ENCODE results near the gene IGSF23.

Gene IGSF23

GRCh38 chr19:44653977-44654774 lies 40.8 kb downstream of the IGSF23 start:
- Histone ChIP-seq H3K79me2 (ENCODE audit: insufficient read depth, low read length) (no peaks in the 10 kb centered on the region), H3K9me2 (replicated peaks; ENCODE audit: insufficient read depth, low read length) (no peaks in the 10 kb centered on the region), H3K9me3 (ENCODE audit: insufficient read depth, low read length) (no peaks in the 10 kb centered on the region), H2AFZ (ENCODE audit: low read depth, low read length, severe bottlenecking) (no peak overlapping the region), H4K20me1 (ENCODE audit: low read depth, low read length) (no peaks in the 10 kb centered on the region), H3F3A (ENCODE audit: insufficient read depth) (no peaks in the 10 kb centered on the region), H3K36me3 (ENCODE audit: low read length) (no peaks in the 10 kb centered on the region), H3K4me3 (ENCODE audit: insufficient read depth, low read length, poor library complexity, severe bottlenecking) (no peak overlapping the region), H3K9ac (ENCODE audit: low read length) (no peak overlapping the region), H3K27ac (ENCODE audit: low read depth, low read length) (no peak overlapping the region), H3K27me3 (ENCODE audit: low read length) (no peaks in the 10 kb centered on the region), H3K4me2 (ENCODE audit: low read depth, low read length, poor library complexity, severe bottlenecking) (no peak overlapping the region)
- TF ChIP-seq EZH2phosphoT487 (conservative IDR thresholded peaks at IDR 0.05; ENCODE audit: low read length) (no peak), CTCF (IDR thresholded peaks at IDR 0.05; ENCODE audit: insufficient read depth, low read length, poor library complexity, severe bottlenecking) (peak; percentile 69)

GRCh38 chr19:44657211-44657921 lies 44.0 kb downstream of the IGSF23 start:
- H3K36me3 ChIP-seq (ENCODE audit: low read length): no peaks in the 10 kb centered on the region
- no peaks in the 10 kb centered on the region for H3K79me2 ChIP-seq (ENCODE audit: insufficient read depth, low read length)
- TF ChIP-seq EZH2phosphoT487 (conservative IDR thresholded peaks at IDR 0.05; ENCODE audit: low read length): no peak
- TF ChIP-seq CTCF (IDR thresholded peaks at IDR 0.05; ENCODE audit: insufficient read depth, low read length, poor library complexity, severe bottlenecking): peak; percentile 86
- no peaks in the 10 kb centered on the region for H4K20me1 ChIP-seq (ENCODE audit: low read depth, low read length)
- H3K9me2 ChIP-seq (replicated peaks; ENCODE audit: insufficient read depth, low read length): no peaks in the 10 kb centered on the region
- H3K9ac ChIP-seq (ENCODE audit: low read length): no peak overlapping the region
- H3K9me3 ChIP-seq (ENCODE audit: insufficient read depth, low read length): no peaks in the 10 kb centered on the region
- H3F3A ChIP-seq (ENCODE audit: insufficient read depth): no peaks in the 10 kb centered on the region
- no peak overlapping the region for H3K27ac ChIP-seq (ENCODE audit: low read depth, low read length)
- no peak overlapping the region for H3K4me3 ChIP-seq (ENCODE audit: insufficient read depth, low read length, poor library complexity, severe bottlenecking)
- H3K27me3 ChIP-seq (ENCODE audit: low read length): no peaks in the 10 kb centered on the region
- no peak overlapping the region for H2AFZ ChIP-seq (ENCODE audit: low read depth, low read length, severe bottlenecking)
- H3K4me2 ChIP-seq (ENCODE audit: low read depth, low read length, poor library complexity, severe bottlenecking): no peak overlapping the region

- no peak overlapping the region for H3K4me2 ChIP-seq (ENCODE audit: low read depth, low read length, poor library complexity, severe bottlenecking)
- H3F3A ChIP-seq (ENCODE audit: insufficient read depth): no peaks in the 10 kb centered on the region
- no peak overlapping the region for H3K27ac ChIP-seq (ENCODE audit: low read depth, low read length)
Observed at GRCh38 chr19:44658069-44658733, 44.8 kb downstream of the IGSF23 start.

More at GRCh38 chr19:44658069-44658733, 44.8 kb downstream of the IGSF23 start:
- Histone ChIP-seq H3K9ac (ENCODE audit: low read length) (no peak overlapping the region), H3K79me2 (ENCODE audit: insufficient read depth, low read length) (no peaks in the 10 kb centered on the region), H3K9me2 (replicated peaks; ENCODE audit: insufficient read depth, low read length) (no peaks in the 10 kb centered on the region), H3K4me3 (ENCODE audit: insufficient read depth, low read length, poor library complexity, severe bottlenecking) (no peak overlapping the region), H4K20me1 (ENCODE audit: low read depth, low read length) (no peaks in the 10 kb centered on the region), H3K9me3 (ENCODE audit: insufficient read depth, low read length) (no peaks in the 10 kb centered on the region), H3K36me3 (ENCODE audit: low read length) (no peaks in the 10 kb centered on the region), H3K27me3 (ENCODE audit: low read length) (no peaks in the 10 kb centered on the region), H2AFZ (ENCODE audit: low read depth, low read length, severe bottlenecking) (no peak overlapping the region)
- TF ChIP-seq CTCF (IDR thresholded peaks at IDR 0.05; ENCODE audit: insufficient read depth, low read length, poor library complexity, severe bottlenecking) (no peak), EZH2phosphoT487 (conservative IDR thresholded peaks at IDR 0.05; ENCODE audit: low read length) (no peak)

All from SU-DHL-6 (cell line).